CD14-positive monocyte (primary cell): ENCODE data around the gene KIF13A. TPM values are rescaled to one million over a fixed set of nuclear protein-coding genes. Genes with fewer than 3 reads are reported as not detected.
"Not testable (repeated sequence)": the region's sequence is repeated elsewhere in the genome, so short reads cannot be mapped to it uniquely, and the experiment has no call there.

Experiments used
- DNase-seq, 3 donors: peaks; one replicate each; pipeline ENCODE4 v3.0.0-alpha.2; 2011 to 2022
- H2AFZ ChIP-seq: 2 replicates; pipeline ENCODE4 v1.6.0; 2012; ENCODE audit warnings: mild to moderate bottlenecking, low read depth, low read length, inconsistent platforms; ENCODE audit not compliant: insufficient read depth, poor library complexity, severe bottlenecking
- H3K27ac ChIP-seq, 2 donors: 1 replicate in 1 of 2; 2 replicates in 1 of 2; pipeline ENCODE4 v1.5.1; 2012 to 2013; ENCODE audit warnings: low read length in 2 of 2, control low read depth in 1 of 2, inconsistent platforms in 1 of 2, low read depth in 1 of 2, mild to moderate bottlenecking in 1 of 2
- H3K27me3 ChIP-seq, 2 donors: one replicate each; pipeline versions ENCODE4 v1.6.0 to v1.6.1; 2011 to 2013; ENCODE audit warnings: low read length in 2 of 2; ENCODE audit not compliant: control insufficient read depth in 2 of 2, insufficient read depth in 2 of 2
- H3K36me3 ChIP-seq, 2 donors: replicated peaks in 1 of 2; 1 replicate in 1 of 2; 2 replicates in 1 of 2; pipeline versions ENCODE4 v1.5.1 to v1.6.1; 2012 to 2013; ENCODE audit warnings: low read length in 2 of 2, control low read depth in 1 of 2, inconsistent platforms in 1 of 2, mild to moderate bottlenecking in 1 of 2; ENCODE audit not compliant: insufficient read depth in 2 of 2, control insufficient read depth in 1 of 2
- H3K4me1 ChIP-seq, 2 donors: 1 replicate in 1 of 2; 2 replicates in 1 of 2; pipeline versions ENCODE4 v1.5.1 to v1.6.1; 2012 to 2013; ENCODE audit warnings: low read length in 2 of 2, control low read depth in 1 of 2, inconsistent platforms in 1 of 2, mild to moderate bottlenecking in 1 of 2, moderate library complexity in 1 of 2; ENCODE audit not compliant: insufficient read depth in 2 of 2, control insufficient read depth in 1 of 2
- H3K4me2 ChIP-seq: replicated peaks from 2 replicates; pipeline ENCODE3; 2012; ENCODE audit warnings: low read length, moderate library complexity, mild to moderate bottlenecking; ENCODE audit not compliant: poor library complexity, severe bottlenecking; ENCODE audit errors: extremely low read depth
- H3K4me3 ChIP-seq, 3 experiments: fragments of 200-600 bp in 1 of 3; sonication (generic) in 1 of 3; replicated peaks in 1 of 3; 1 replicate in 2 of 3; 2 replicates in 1 of 3; pipeline ENCODE4 v1.5.1; 2011 to 2013; ENCODE audit warnings: low read length in 3 of 3, mild to moderate bottlenecking in 3 of 3, control low read depth in 2 of 3, low read depth in 2 of 3, inconsistent platforms in 1 of 3, moderate library complexity in 1 of 3
- H3K79me2 ChIP-seq: 2 replicates; pipeline ENCODE4 v1.6.0; 2012; ENCODE audit warnings: mild to moderate bottlenecking, control low read depth, inconsistent platforms, low read length, moderate library complexity; ENCODE audit not compliant: insufficient read depth
- H3K9ac ChIP-seq: 2 replicates; pipeline ENCODE4 v1.6.0; 2017; ENCODE audit warnings: low read length, mild to moderate bottlenecking; ENCODE audit not compliant: insufficient read depth, poor library complexity, severe bottlenecking
- H3K9me3 ChIP-seq, 2 donors: replicated peaks in 1 of 2; 1 replicate in 1 of 2; 2 replicates in 1 of 2; pipeline versions ENCODE4 v1.5.1 to v1.6.1; 2012 to 2013; ENCODE audit warnings: low read length in 2 of 2, control low read depth in 1 of 2; ENCODE audit not compliant: control insufficient read depth in 1 of 2, insufficient read depth in 1 of 2
- H4K20me1 ChIP-seq: 2 replicates; pipeline ENCODE4 v1.6.0; 2012; ENCODE audit warnings: mild to moderate bottlenecking, low read length, control low read depth, moderate library complexity; ENCODE audit not compliant: insufficient read depth
- H3K27ac Mint-ChIP-seq, 7 donors: one replicate each; pipeline ENCODE4 v1.8.0; 2020; ENCODE audit warnings: mild to moderate bottlenecking in 7 of 7, mixed read lengths in 7 of 7, moderate library complexity in 6 of 7, inconsistent platforms in 2 of 7
- H3K27me3 Mint-ChIP-seq, 3 donors: one replicate each; pipeline ENCODE4 v1.8.0; 2021 to 2022; ENCODE audit warnings: low read depth in 3 of 3, mild to moderate bottlenecking in 3 of 3, mixed read lengths in 3 of 3, moderate library complexity in 3 of 3, inconsistent platforms in 1 of 3
- H3K36me3 Mint-ChIP-seq, 2 donors: one replicate each; pipeline ENCODE4 v1.8.0; 2020; ENCODE audit warnings: mixed read lengths in 2 of 2, inconsistent platforms in 1 of 2, mild to moderate bottlenecking in 1 of 2
- H3K4me1 Mint-ChIP-seq: one replicate; pipeline ENCODE4 v1.8.0; 2020; ENCODE audit warnings: mild to moderate bottlenecking, mixed read lengths
- H3K4me3 Mint-ChIP-seq, 2 donors: one replicate each; pipeline ENCODE4 v1.8.0; 2020; ENCODE audit warnings: mild to moderate bottlenecking in 2 of 2, mixed read lengths in 2 of 2, moderate library complexity in 1 of 2
- H3K9me3 Mint-ChIP-seq, 7 donors: one replicate each; pipeline ENCODE4 v1.8.0; 2020 to 2022; ENCODE audit warnings: mixed read lengths in 7 of 7, mild to moderate bottlenecking in 6 of 7, moderate library complexity in 6 of 7, inconsistent platforms in 2 of 7
- WGBS: methylation state at CpG from one replicate; pipeline ENCODE4 v1.1.5; 2013; ENCODE audit warnings: missing lambda C conversion rate; ENCODE audit not compliant: insufficient coverage; 5-methylcytosine and 5-hydroxymethylcytosine counted together
- intact Hi-C, 2 donors: fragments of 100-400 bp; cut with micrococcal nuclease; formaldehyde crosslinking; loops; one replicate each; pipeline versions ENCODE4 v1.15.0 to v1.15.1; 2023
- polyA plus RNA-seq, 3 donors: library from polyadenylated mRNA; depleted of rRNA in 1 of 3; unstranded in 2 of 3; stranded (reverse) in 1 of 3; fragments of 300-500 nt in 2 of 3; fragments of >200 nt in 1 of 3; fragmentation: Illumina TruSeq in 2 of 3; gene quantifications; 1 replicate in 2 of 3; 2 replicates in 1 of 3; pipeline ENCODE4 v1.2.3, GENCODE V29; 2012 to 2021
- TF ChIP-seq, protein P1 (sequence below): fragments of 200-600 bp; IDR thresholded peaks from one replicate; pipeline ENCODE4 v1.8.0; 2022; ENCODE audit warnings: antibody characterized with exemption, mild to moderate bottlenecking

The KIF13A gene
- polyA plus RNA-seq, 3 donors, result 2.9 to 28.4 (median 6.0) TPM

DNA sequence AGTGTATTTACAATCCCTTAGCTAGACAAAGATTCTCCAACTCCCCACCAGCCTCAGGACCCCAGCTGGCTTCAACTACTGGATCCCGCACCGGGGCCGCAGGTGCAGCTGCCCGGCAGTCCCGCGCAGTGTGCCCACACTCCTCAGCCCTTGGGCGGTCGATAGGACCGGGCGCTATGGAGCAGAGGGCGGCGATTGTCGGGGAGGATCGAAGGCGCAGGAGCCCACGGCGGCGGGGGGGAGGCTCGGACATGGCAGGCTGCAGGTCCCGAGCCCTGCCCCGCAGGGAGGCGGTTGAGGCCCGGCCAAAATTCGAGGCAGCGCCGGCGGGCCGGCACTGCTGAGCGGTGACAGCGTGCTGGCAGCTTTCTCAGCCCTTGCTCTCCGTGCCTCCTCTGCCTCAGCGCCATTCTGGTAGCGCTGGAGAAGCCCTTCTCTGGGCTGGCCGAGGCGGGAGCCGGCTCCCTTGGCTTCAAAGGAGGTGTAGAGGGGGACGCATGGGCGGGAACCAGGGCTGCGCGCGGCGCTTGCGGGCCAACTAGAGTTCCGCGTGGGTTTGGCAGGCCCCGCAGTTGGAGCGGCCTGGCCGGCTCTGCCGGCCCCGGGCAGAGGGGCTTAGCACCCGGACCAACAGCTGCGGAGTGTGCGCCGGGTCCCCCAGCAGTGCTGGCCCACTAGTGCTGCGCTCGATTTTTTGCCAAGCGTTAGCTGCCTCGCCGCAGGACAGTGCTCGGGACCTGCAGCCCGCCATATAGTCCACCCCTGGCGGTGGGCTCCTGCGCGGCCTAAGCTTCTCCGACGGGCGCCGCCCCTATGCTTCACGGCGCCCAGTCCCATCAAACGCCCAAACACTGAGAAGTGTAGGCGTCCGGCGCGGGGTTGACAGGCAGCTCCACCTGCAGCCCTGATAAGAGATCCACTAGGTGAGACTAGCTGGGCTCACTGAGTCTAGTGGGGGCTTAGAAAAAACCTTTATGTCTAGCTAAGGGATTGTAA is 32.4 kb upstream of the KIF13A start:
- Histone ChIP-seq H3K4me2 (peak overlapping the region; percentile 34), H3K9ac (no peak overlapping the region), H3K27ac (no peak overlapping the region), H3K9me3 (peaks cover 6 to 10% of the 10 kb centered on the region in 2 donors), H2AFZ (peak overlapping the region; percentile 63), H4K20me1 (no peaks in the 10 kb centered on the region), H3K4me3 (no peak overlapping the region), H3K36me3 (no peaks in the 10 kb centered on the region), H3K79me2 (no peaks in the 10 kb centered on the region), H3K27me3 (peaks cover 0 to 8% of the 10 kb centered on the region in 2 donors), H3K4me1 (no peaks in the 10 kb centered on the region)
- intact Hi-C loops, result no loop called here
- H3K27me3 Mint-ChIP-seq, result peaks cover 0 to 20% (median 11%) of the 10 kb centered on the region in 3 donors
- TF ChIP-seq, protein P1, sequence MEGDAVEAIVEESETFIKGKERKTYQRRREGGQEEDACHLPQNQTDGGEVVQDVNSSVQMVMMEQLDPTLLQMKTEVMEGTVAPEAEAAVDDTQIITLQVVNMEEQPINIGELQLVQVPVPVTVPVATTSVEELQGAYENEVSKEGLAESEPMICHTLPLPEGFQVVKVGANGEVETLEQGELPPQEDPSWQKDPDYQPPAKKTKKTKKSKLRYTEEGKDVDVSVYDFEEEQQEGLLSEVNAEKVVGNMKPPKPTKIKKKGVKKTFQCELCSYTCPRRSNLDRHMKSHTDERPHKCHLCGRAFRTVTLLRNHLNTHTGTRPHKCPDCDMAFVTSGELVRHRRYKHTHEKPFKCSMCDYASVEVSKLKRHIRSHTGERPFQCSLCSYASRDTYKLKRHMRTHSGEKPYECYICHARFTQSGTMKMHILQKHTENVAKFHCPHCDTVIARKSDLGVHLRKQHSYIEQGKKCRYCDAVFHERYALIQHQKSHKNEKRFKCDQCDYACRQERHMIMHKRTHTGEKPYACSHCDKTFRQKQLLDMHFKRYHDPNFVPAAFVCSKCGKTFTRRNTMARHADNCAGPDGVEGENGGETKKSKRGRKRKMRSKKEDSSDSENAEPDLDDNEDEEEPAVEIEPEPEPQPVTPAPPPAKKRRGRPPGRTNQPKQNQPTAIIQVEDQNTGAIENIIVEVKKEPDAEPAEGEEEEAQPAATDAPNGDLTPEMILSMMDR, result no peak
- no peak overlapping the region for H3K27ac Mint-ChIP-seq
- H3K9me3 Mint-ChIP-seq, result peaks cover 5 to 16% (median 14%) of the 10 kb centered on the region in 7 donors
- H3K4me3 Mint-ChIP-seq, result peak overlapping the region in 1 of 2 donors; percentile 26
- WGBS, result 71% methylated on average over 64 of the region's 75 CpGs
- no peaks in the 10 kb centered on the region for H3K4me1 Mint-ChIP-seq
- no peak for DNase-seq
- no peaks in the 10 kb centered on the region for H3K36me3 Mint-ChIP-seq

DNA sequence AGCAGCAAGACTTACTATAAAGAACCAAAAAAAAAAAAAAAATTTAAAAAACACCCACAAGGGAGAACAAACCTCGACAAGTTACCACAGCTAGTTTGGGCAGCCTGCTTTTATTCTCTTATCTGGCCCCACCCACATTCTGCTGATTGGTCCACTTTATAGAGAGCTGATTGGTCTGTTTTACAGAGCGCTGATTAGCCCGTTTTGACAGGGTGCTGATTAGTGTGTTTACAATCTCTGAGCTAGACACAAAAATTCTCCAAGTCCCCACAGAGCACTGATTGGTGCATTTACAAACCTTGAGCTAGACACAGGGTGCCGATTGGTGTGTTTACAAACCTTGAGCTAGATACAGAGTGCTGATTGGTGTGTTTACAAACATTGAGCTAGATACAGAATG is 31.7 kb upstream of the KIF13A start:
- H3K27me3 Mint-ChIP-seq, result peaks cover 1 to 20% (median 11%) of the 10 kb centered on the region in 3 donors
- intact Hi-C loops, H3K36me3 ChIP-seq, H4K20me1 ChIP-seq, H3K4me2 ChIP-seq, H3K4me3 Mint-ChIP-seq, H3K27ac ChIP-seq, H3K36me3 Mint-ChIP-seq, H3K4me1 ChIP-seq, H3K79me2 ChIP-seq, H3K9ac ChIP-seq, H3K4me3 ChIP-seq, H3K27me3 ChIP-seq, DNase-seq, H3K27ac Mint-ChIP-seq, H3K4me1 Mint-ChIP-seq: not testable (repeated sequence)
- WGBS, result no CpG with 5 or more reads among the region's 4 CpGs
- Histone ChIP-seq H3K9me3 (peaks cover 6 to 10% of the 10 kb centered on the region in 2 donors), H2AFZ (peak overlapping the region; percentile 63)
- H3K9me3 Mint-ChIP-seq, result peaks cover 5 to 16% (median 14%) of the 10 kb centered on the region in 7 donors
